H1 (cell line): Measurements from ENCODE around the gene AKR1B1. TPM values are rescaled to one million over a fixed set of nuclear protein-coding genes. Genes with fewer than 3 reads are reported as not detected.

Experiments
- BACH1 ChIP-seq: IDR thresholded peaks from 2 replicates; pipeline ENCODE4 v1.6.1; 2012; ENCODE audit warnings: low read length, improper control_type of control experiment
- CBX5 ChIP-seq: fragments of 300-800, 300-1000 bp; sonication (generic); IDR thresholded peaks from 2 replicates; pipeline ENCODE4 v1.7.1; 2016; ENCODE audit warnings: antibody characterized with exemption, low read length, low read depth
- FOSL1 ChIP-seq: IDR thresholded peaks from 2 replicates; pipeline ENCODE4 v1.6.1; 2011; ENCODE audit warnings: mild to moderate bottlenecking, low read depth, low read length, moderate library complexity; ENCODE audit not compliant: insufficient read depth
- JUN ChIP-seq: IDR thresholded peaks from 2 replicates; pipeline ENCODE4 v1.6.1; 2011; ENCODE audit warnings: low read depth, mild to moderate bottlenecking, improper control_type of control experiment, low read length
- SIRT6 ChIP-seq: IDR thresholded peaks from one replicate; pipeline ENCODE4 v1.7.1; 2012; ENCODE audit warnings: low read length, inconsistent platforms
- SIX5 ChIP-seq: IDR thresholded peaks from 2 replicates; pipeline ENCODE4 v1.6.1; 2011; ENCODE audit warnings: mild to moderate bottlenecking, low read depth, low read length
- polyA plus RNA-seq, 7 experiments: library from polyadenylated mRNA; depleted of rRNA in 3 of 7; stranded (reverse) in 5 of 7; unstranded in 2 of 7; fragments of >200 nt in 5 of 7; fragments of 200-250 nt in 2 of 7; gene quantifications; 1 replicate in 5 of 7; 2 replicates in 1 of 7; 4 replicates in 1 of 7; pipeline versions ENCODE4 v1.2.1 to v1.2.3, GENCODE V29; 2011 to 2013; ENCODE audit warnings: missing spikeins in 2 of 7, mixed read lengths in 2 of 7
- total RNA-seq: library from RNA; stranded (reverse); fragmentation: NEBNext Ultra II Directional; extraction: Animal tissue kit (Norgen Biotek cat#: 25700); gene quantifications from 2 replicates; pipeline ENCODE4 v1.2.1, GENCODE V29; 2021

Gene AKR1B1
- total and polyA plus RNA-seq, 2 of the 8 experiments (the other 6 are each of a cell fraction or from before 2014, with no cell fraction given), result 195 to 273 TPM

DNA sequence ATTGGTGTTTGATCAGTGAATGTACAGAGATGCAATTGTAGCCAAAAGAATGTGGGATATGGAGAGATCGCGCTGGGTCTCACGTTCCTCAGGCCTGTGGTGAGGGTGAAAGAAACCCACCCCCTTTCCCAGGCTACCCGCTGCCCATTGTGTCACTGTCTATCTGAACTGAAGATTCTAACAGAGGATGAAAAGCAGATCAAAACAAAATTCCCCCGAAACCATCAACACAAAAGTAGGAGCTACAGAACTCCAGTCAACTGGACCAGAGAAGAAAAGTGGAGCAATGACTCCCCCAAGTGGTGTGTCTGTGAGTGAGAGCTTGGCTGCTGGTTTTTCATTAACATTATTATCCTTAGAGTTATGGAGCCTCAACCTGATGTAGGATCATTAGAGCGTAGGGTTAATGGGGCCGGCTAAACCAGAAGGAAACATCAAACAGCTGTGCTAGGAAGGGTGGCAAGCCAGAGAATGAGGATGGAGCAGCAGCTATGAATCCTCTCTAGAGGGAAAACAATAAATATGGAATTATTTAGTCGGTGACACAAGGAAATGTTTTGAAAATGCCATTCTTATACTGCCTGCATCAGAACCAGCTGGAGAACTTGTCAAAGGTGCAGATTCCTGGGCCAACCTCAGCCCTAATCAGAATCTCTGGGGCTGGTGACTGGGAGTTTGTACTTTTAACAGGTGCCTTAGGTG, 38.3 kb downstream of the AKR1B1 start (continued):
- no peak for TF ChIP-seq SIX5
- no peak for TF ChIP-seq FOSL1
- TF ChIP-seq JUN, result no peak
- no peak for TF ChIP-seq BACH1
- no peak for TF ChIP-seq CBX5
- TF ChIP-seq SIRT6, result no peak
